Measurements from ENCODE around the gene MSANTD3.
"Not testable (repeated sequence)": the region's sequence is repeated elsewhere in the genome, so short reads cannot be mapped to it uniquely, and the experiment has no call there.

Gene MSANTD3

DNA sequence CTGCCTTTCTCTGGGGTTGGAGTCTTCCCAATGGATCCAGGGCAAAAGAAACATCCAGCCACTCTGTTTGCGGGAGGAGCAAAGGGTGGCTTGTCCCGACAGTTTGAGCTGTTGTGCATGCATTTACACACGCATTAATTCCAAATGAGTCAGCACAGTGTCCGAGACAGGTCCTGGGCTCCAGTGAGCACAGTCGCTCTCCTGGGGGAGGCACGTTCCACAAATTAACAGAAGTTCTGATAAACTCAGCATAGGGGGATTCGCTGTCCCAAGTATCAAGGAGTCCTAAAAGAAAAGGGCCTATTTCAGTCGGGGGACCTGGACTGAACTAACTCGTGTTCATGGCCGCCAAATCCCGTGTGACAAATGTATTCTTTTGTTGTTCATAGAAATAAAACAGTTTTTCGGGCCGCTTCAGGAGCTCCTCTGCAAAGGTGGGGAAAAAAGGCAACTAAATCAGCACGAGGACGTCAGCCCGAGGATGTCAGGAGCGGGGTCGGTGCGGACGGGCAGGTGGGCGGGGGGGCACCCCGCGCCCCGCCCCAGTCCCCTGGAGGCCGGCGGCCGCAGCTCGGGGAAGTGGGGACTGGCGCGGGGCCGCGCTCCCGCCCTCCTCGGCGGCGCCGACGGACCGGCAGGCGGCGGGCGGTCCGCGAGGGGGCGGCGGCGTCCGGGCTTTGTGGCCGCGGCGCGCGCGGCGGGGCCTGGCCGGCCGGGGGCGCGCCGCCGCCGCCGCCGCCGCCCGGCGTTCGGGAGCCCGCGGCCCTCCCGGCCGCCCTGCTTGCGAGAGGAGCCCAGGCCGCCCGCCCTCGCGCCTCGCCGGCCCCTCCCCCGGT lies at the start of gene MSANTD3:
Gene MSANTD3, plus strand, starts transcription at position 614 of the 836 bp plus-strand sequence. CDS start 14,796 bp downstream, outside the sequence.
- peak; percentile 40 for DNase-seq

DNA sequence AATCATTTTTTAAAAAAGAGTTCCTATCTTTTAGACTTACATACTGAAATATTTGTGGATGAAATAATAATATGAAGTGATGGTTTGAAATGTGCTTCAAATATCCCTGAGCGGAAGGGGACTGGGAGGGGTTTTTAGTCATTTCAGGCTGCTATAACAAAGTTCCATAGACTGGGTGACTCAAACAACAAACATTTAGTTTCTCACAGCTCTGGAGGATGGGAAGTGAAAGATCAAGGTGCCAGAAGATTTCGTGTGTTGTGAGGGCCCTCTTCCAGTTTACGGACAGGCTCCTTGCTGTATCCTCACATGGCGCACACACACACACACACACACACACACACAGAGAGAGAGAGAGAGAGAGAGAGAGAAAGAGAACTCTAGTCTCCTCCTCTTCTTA lies 47.1 kb upstream of the MSANTD3 start:
- DNase-seq, result no peak

- DNase-seq, result not testable (repeated sequence)
Measured at GRCh38 chr9:100392989-100393388, 34.0 kb upstream of the MSANTD3 start.

- no peak for DNase-seq
Measured at GRCh38 chr9:100394032-100394695, 32.8 kb upstream of the MSANTD3 start.

DNA sequence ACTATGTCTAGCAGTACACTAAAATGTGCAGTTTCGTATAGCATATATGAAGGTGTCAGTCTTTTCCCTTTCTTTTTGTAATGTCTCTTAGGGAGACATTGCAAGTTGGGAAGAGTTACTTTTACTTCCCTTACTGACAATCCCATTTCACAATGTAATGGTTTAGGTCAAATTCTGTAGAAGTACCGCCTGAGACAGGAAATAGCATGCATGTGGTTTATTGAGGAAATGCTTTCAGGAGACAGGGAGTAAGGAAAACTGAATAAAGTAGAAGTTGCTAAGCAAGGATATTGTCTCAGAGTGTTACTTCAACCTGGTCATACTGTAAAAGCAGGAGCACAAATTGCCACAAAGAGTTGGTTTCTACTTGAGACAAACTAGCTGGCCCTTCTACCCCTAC lies 32.1 kb upstream of the MSANTD3 start:
- DNase-seq, result no peak

DNA sequence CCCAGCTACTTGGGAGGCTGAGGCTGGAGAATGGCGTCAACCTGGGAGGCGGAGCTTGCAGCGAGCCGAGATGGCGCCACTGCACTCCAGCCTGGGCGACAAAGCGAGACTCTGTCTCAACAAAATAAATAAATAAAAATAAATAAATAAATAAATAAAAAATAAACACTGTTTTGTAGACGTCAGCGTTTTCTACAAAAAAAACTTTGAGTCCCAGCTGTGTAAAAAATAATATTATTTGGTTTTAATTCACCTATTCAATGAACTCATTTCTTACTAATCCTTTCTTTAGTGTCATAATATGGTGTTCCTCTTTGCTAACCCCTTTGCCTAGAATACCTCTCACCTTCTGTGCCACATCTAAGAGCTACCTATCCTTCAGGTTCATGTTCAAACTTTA lies 30.2 kb upstream of the MSANTD3 start:
- no peak for DNase-seq

GRCh38 chr9:100397529-100398266 lies 29.2 kb upstream of the MSANTD3 start:
- peak; percentile 27 for DNase-seq

- DNase-seq, result no peak
Measured at GRCh38 chr9:100401042-100401441, 25.9 kb upstream of the MSANTD3 start.

DNA sequence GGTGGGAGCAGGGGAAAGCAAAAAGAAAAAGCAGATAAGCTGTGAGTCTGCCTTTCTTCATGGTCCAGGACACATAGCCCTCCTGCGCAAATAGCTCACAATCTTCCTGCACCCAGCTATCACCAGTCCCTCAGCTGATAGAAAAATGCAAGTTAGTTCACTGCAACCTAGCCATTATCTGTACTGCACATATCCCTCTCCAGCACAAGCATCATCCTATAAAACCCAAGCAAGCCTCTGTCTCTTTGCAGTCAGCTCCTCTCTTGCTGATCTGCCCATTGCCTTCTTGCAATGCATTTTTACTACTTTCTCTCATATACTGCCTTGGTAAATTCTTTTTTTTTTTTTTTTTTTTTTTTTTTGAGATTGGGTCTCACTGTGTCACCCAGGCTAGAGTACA lies 20.0 kb upstream of the MSANTD3 start:
- DNase-seq, result no peak

DNA sequence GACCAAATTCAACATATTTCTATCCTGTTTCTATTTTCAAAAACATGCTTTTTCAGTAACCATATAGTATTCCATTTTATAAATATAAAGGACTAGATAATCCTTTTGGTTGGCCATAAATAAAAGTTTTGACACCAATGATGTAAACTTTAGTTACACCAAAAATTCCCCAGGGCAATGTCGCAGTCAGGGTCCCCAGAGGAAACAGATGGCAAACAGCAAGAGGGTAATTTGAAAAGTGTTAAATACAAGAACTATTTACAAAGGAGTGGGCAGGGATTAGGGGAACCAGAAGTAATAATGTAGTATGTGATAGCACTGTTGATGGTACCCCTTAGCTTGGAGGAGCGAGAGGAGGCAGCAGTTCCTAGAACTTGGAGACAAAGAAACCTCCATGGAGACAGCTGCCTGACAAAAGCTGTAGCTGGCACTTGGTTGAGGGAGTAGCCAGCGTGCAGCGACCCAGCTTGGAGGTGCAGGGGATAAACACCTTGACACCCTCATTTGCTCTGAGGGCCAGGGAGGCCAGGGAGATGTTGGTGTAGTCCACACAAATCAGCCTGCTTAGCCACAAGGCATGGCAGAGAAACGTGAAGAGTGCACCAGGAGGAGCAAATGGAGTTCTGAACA lies 18.3 kb upstream of the MSANTD3 start:
- peak; percentile 14 for DNase-seq

DNA sequence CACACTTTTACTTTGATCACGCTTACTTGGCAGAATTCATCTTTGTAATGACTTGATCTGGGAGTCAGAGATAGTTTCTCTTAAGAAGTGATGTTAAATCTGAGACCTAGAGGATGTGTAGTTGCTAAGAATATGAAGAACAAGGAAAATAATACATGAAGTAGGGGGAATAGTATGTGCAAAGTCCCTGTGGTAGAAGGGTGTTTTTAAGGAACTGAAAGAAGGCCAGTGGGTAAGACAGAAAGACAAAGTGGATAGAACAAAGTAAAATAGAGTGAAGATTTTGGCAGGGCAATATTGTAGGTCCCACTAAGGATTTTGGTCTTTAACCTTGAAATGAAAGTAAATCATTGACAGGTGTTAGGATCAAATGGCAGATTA lies 17.8 kb upstream of the MSANTD3 start:
- DNase-seq, result no peak

DNA sequence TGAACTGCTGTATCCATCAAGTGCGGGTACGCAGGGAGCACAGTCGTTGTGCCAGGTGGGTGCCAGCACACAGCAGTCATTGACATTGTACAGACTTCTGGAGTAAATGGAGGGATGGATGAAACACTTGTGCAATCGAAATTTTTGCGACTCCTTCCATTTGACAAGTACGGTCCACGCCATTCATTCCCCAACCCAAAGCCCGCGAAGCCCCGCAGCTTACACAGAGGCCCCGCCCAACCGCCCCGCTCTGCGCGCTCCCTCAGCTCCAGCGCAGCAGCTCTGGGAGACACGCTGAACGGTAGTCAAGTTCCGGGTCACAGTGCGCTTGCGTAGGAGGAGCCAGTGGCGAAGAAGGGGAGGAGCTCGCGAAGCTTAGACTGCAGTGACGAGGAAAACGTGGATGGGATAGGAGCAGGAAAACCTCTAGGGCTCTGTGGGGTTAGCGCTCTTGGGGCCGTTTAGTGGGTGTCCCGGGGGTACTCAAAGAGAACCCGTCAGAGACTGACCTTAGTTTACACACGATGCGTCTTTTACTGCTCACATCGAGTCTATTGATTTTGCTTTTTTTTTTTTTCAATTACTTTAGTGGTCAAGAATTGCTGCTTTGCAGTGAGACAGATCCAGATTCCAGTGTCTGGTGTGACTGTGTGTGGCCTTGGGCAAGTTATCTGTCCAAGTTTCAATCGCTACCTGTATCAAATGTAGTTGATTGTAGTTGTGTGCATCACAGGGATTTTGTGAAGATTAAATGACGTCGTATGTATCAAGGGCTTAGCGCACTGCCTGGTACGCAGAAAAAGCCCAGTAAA lies 15.3 kb upstream of the MSANTD3 start:
- peak; percentile 91 for DNase-seq

GRCh38 chr9:100413839-100414420 lies 13.0 kb upstream of the MSANTD3 start:
- DNase-seq, result no peak

GRCh38 chr9:100417815-100418214 lies 9.1 kb upstream of the MSANTD3 start:
- no peak for DNase-seq

GRCh38 chr9:100419166-100419565 lies 7.8 kb upstream of the MSANTD3 start:
- no peak for DNase-seq

DNA sequence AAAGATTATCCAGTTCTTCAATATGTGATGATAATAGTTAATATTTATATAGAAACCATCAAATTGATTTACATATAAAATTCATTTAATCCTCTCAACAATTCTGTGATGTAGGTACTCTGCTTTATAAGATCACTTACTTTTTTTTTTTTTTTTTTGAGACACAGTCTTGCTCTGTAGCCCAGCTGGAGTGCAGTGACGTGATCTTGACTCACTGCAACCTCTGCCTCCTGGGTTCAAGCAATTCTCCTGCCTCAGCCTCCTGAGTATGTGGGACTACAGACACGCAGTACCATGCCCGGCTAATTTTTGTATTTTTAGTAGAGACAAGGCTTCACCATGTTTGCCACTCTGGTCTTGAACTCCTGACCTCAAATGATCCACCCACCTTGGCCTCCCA lies 5.8 kb upstream of the MSANTD3 start:
- not testable (repeated sequence) for DNase-seq

DNA sequence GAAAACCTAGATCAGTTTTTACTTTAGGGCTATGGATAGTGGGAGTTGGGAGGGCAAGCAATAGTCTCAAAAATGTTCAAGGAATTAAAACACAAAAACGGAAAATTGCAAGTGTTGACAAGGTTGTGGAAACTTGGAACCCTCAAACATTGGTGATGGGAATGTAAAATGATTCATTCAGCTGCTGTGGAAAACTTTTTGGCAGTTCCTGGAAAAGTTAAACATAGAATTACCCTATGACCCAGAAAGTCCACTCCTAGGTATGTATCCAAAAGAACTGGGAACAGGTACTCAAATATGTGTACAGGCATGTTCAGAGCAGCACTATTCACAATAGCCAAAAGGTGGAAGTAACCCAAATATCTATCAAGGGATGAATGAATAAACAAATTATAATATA lies 1.2 kb upstream of the MSANTD3 start:
- no peak for DNase-seq

- no peak for DNase-seq
Measured at GRCh38 chr9:100426189-100426529, 784 bp upstream of the MSANTD3 start.

- DNase-seq, result no peak
Measured at GRCh38 chr9:100427366-100428263, 672 bp downstream of the MSANTD3 start.

GRCh38 chr9:100428871-100429654 lies 2.1 kb downstream of the MSANTD3 start:
- DNase-seq, result no peak
